HepG2 (cell line): Measurements from ENCODE around the gene NR5A2. TPM values are rescaled to one million over a fixed set of nuclear protein-coding genes. Genes with fewer than 3 reads are reported as not detected.

Experiments
- ATAC-seq: fragments of 200-7000 bp; cut with Tn5 transposase; 3 replicates; pipeline ENCODE4 v1.9.1; 2020; ENCODE audit warnings: mild to moderate bottlenecking, moderate library complexity
- BruUV-seq: library from RNA; stranded (reverse); fragments of 400-500 nt; replicated peaks from 2 replicates; lab custom pipeline; 2021; lab: Mats Ljungman, UMichigan
- CTCF ChIA-PET: fragments of 300-600 bp; formaldehyde crosslinking; extraction: SDS; loops from one replicate; lab custom pipeline; 2021; ENCODE audit warnings: low total read pairs, inconsistent platforms, low intra/inter-chr PET ratio; lab: Yijun Ruan, JAX
- POLR2A ChIA-PET: fragments of 350-600 bp; sonication (Branson Sonifier 250); formaldehyde crosslinking; loops from one replicate; lab custom pipeline; 2020; ENCODE audit warnings: antibody characterized with exemption, inconsistent platforms; lab: Yijun Ruan, JAX
- DNase-seq: peaks from one replicate; pipeline ENCODE4 v3.0.0-alpha.2; 2015; ENCODE audit warnings: low spot score
- FAIRE-seq: peaks from 3 replicates; lab custom pipeline; 2011; peaks lifted over from hg19 to GRCh38; lab: Jason Lieb, UNC
- H2AFZ ChIP-seq: one replicate; pipeline ENCODE4 v1.6.1; 2011; ENCODE audit warnings: low read length, inconsistent platforms
- H3K27ac ChIP-seq: fragments of 300-600 bp; 3 replicates; pipeline ENCODE4 v1.8.0; 2011; ENCODE audit warnings: mixed run types, mild to moderate bottlenecking, mixed read lengths, low read length, inconsistent platforms; ENCODE audit not compliant: insufficient read depth; ENCODE audit errors: extremely low read length
- H3K27me3 ChIP-seq, 2 experiments: fragments of 200-600 bp in 1 of 2; 2 replicates in 1 of 2; 3 replicates in 1 of 2; pipeline versions ENCODE4 v1.6.0 to v1.8.0; 2011; ENCODE audit warnings: low read length in 2 of 2, mild to moderate bottlenecking in 2 of 2, moderate library complexity in 2 of 2, inconsistent platforms in 1 of 2; ENCODE audit not compliant: insufficient read depth in 2 of 2, control insufficient read depth in 1 of 2
- H3K36me3 ChIP-seq, 2 experiments: fragments of 200-600 bp in 1 of 2; replicated peaks in 1 of 2; 2 replicates in 1 of 2; 3 replicates in 1 of 2; pipeline versions ENCODE4 v1.5.1 to v1.8.0; 2011; ENCODE audit warnings: low read length in 2 of 2, inconsistent platforms in 1 of 2; ENCODE audit not compliant: insufficient read depth in 2 of 2, control insufficient read depth in 1 of 2
- H3K4me1 ChIP-seq: 2 replicates; pipeline ENCODE4 v1.5.1; 2012; ENCODE audit warnings: low read length, inconsistent platforms; ENCODE audit not compliant: insufficient read depth
- H3K4me2 ChIP-seq: 2 replicates; pipeline ENCODE4 v1.6.0; 2011; ENCODE audit warnings: low read depth, low read length, inconsistent platforms
- H3K4me3 ChIP-seq, 3 experiments: fragments of 200-600 bp in 1 of 3; sonication (generic), shearing (Covaris generic) in 1 of 3; replicated peaks in 1 of 3; 2 replicates each; pipeline ENCODE4 v1.5.1; 2011 to 2016; ENCODE audit warnings: low read length in 3 of 3, inconsistent platforms in 2 of 3, low read depth in 2 of 3, mild to moderate bottlenecking in 2 of 3, control low read depth in 1 of 3, mixed read lengths in 1 of 3; ENCODE audit not compliant: insufficient read depth in 1 of 3
- H3K79me2 ChIP-seq: one replicate; pipeline ENCODE4 v1.6.1; 2011; ENCODE audit warnings: low read length, inconsistent platforms; ENCODE audit not compliant: insufficient read depth
- H3K9ac ChIP-seq: 2 replicates; pipeline ENCODE4 v1.6.0; 2011; ENCODE audit warnings: mild to moderate bottlenecking, low read depth, low read length, inconsistent platforms; ENCODE audit not compliant: insufficient read depth
- H3K9me3 ChIP-seq: 2 replicates; pipeline ENCODE4 v1.5.1; 2012; ENCODE audit warnings: mild to moderate bottlenecking, low read length
- H4K20me1 ChIP-seq: 2 replicates; pipeline ENCODE4 v1.6.0; 2011; ENCODE audit warnings: inconsistent platforms, mild to moderate bottlenecking, low read length, moderate library complexity; ENCODE audit not compliant: insufficient read depth
- FOXP4 ChIP-seq: sonication (generic); formaldehyde crosslinking; IDR thresholded peaks from 2 replicates; pipeline ENCODE4 v1.4.0; 2020; ENCODE audit warnings: missing genetic modification reagents
- PHF21A ChIP-seq: sonication (generic); formaldehyde crosslinking; IDR thresholded peaks from 2 replicates; pipeline ENCODE4 v1.5.0; 2020; ENCODE audit warnings: mild to moderate bottlenecking, missing genetic modification reagents
- RORA ChIP-seq: sonication (generic); formaldehyde crosslinking; IDR thresholded peaks from 2 replicates; pipeline ENCODE4 v1.5.0; 2020; ENCODE audit warnings: mild to moderate bottlenecking, missing genetic modification reagents, moderate library complexity
- SP2 ChIP-seq: sonication (generic); formaldehyde crosslinking; IDR thresholded peaks from 2 replicates; pipeline ENCODE4 v1.5.1; 2020; ENCODE audit warnings: mild to moderate bottlenecking, missing genetic modification reagents
- TEAD2 ChIP-seq: sonication (generic); formaldehyde crosslinking; IDR thresholded peaks from 2 replicates; pipeline ENCODE4 v1.9.0; 2021; ENCODE audit warnings: missing genetic modification reagents
- ZNF737 ChIP-seq: sonication (generic); formaldehyde crosslinking; IDR thresholded peaks from 2 replicates; pipeline ENCODE4 v1.5.0; 2020; ENCODE audit warnings: missing genetic modification reagents, mild to moderate bottlenecking, borderline replicate concordance
- ZNF780A ChIP-seq: sonication (generic); formaldehyde crosslinking; IDR thresholded peaks from 2 replicates; pipeline ENCODE4 v1.8.0; 2022; ENCODE audit warnings: mild to moderate bottlenecking, missing genetic modification reagents, moderate library complexity
- ZNF883 ChIP-seq: sonication (generic); formaldehyde crosslinking; IDR thresholded peaks from 2 replicates; pipeline ENCODE4 v1.5.1; 2020; ENCODE audit warnings: mild to moderate bottlenecking, missing genetic modification reagents; ENCODE audit errors: not compliant biosample characterization
- ZUFSP ChIP-seq: sonication (generic); formaldehyde crosslinking; IDR thresholded peaks from 2 replicates; pipeline ENCODE4 v1.9.0; 2021; ENCODE audit warnings: missing genetic modification reagents, mild to moderate bottlenecking, borderline replicate concordance
- WGBS: methylation state at CpG from one replicate; pipeline ENCODE4 v1.1.6; 2017; ENCODE audit warnings: low lambda C conversion rate; 5-methylcytosine and 5-hydroxymethylcytosine counted together
- in situ Hi-C: cut with HindIII; loops from 2 replicates; pipeline ENCODE4 v1.10.0; 2017; ENCODE audit warnings: low pct_unique_long_range_greater_than_20kb; ENCODE audit not compliant: extremely low pct_ligation_motif_present
- intact Hi-C: fragments of 100-400 bp; cut with micrococcal nuclease; formaldehyde crosslinking; loops from one replicate; pipeline ENCODE4 v1.10.0; 2022; ENCODE audit not compliant: unreplicated experiment
- polyA plus RNA-seq, 8 experiments: library from polyadenylated mRNA; depleted of rRNA in 3 of 8; stranded (reverse) in 7 of 8; unstranded in 1 of 8; fragments of >200 nt; fragmentation: Illumina TruSeq in 4 of 8; extraction: Trizol in 4 of 8; gene quantifications; 2 replicates each; pipeline versions ENCODE4 v1.2.1 to v1.2.3, GENCODE V29; 2011 to 2016; ENCODE audit warnings: low read depth in 4 of 8, missing spikeins in 1 of 8, mixed read lengths in 1 of 8; ENCODE audit not compliant: insufficient read depth in 1 of 8
- total RNA-seq, 5 experiments: library from RNA; depleted of rRNA; stranded (reverse); fragments of >200 nt; fragmentation: Illumina TruSeq; extraction: Trizol; gene quantifications; 2 replicates each; pipeline ENCODE4 v1.2.3, GENCODE V29; 2016; ENCODE audit warnings: low read depth in 1 of 5

NR5A2 gene
- total and polyA plus RNA-seq, 2 of the 13 experiments (the other 11 are each of a cell fraction or from before 2014, with no cell fraction given), result 0.24 to 2.8 TPM

GRCh38 chr1:200082329-200082728 lies 54.8 kb downstream of the NR5A2 start:
- H4K20me1 ChIP-seq, result no peaks in the 10 kb centered on the region

More at GRCh38 chr1:200082329-200082728, 54.8 kb downstream of the NR5A2 start:
- no peaks in the 10 kb centered on the region for H3K36me3 ChIP-seq
- no TSS peak for BruUV-seq
- no peak for TF ChIP-seq ZNF737 (CRISPR knock-in tag)
- no peak for TF ChIP-seq ZNF780A (CRISPR knock-in tag)
- TF ChIP-seq ZUFSP (CRISPR knock-in tag), result no peak
- TF ChIP-seq TEAD2 (CRISPR knock-in tag), result no peak
- TF ChIP-seq FOXP4 (CRISPR knock-in tag), result no peak
- TF ChIP-seq RORA (CRISPR knock-in tag), result no peak
- TF ChIP-seq PHF21A (CRISPR knock-in tag), result no peak
- no peak for TF ChIP-seq ZNF883 (CRISPR knock-in tag)
- TF ChIP-seq SP2 (CRISPR knock-in tag), result no peak
- H3K4me1 ChIP-seq, result no peaks in the 10 kb centered on the region
- H3K4me2 ChIP-seq, result no peak overlapping the region
- H3K27me3 ChIP-seq, result no peaks in the 10 kb centered on the region
- WGBS, result 3% methylated on average over 2 of the region's 2 CpGs
- H2AFZ ChIP-seq, result no peak overlapping the region
- in situ Hi-C loops, result no loop called here
- H3K79me2 ChIP-seq, result no peaks in the 10 kb centered on the region
- no peak overlapping the region for H3K9ac ChIP-seq
- ATAC-seq (no peak), DNase-seq (no peak), FAIRE-seq (no peak)
- CTCF ChIA-PET, result no interaction called here
- no peaks in the 10 kb centered on the region for H3K9me3 ChIP-seq
- no peak overlapping the region for H3K4me3 ChIP-seq
- intact Hi-C loops, result no loop called here
- POLR2A ChIA-PET, result no interaction called here
- H3K27ac ChIP-seq, result no peak overlapping the region
